ENCODE results near the gene FHL1. TPM values are rescaled to one million over a fixed set of nuclear protein-coding genes. Genes with fewer than 3 reads are reported as not detected.

FHL1 gene
- total RNA-seq, 1 experiment from 2014 or later: 51.8 TPM

GRCh38 chrX:136201601-136202000 lies 54.3 kb downstream of the FHL1 start:
- Histone ChIP-seq H3K9me3 (ENCODE audit: low read length) (no peaks in the 10 kb centered on the region), H3K4me2 (ENCODE audit: low read length) (no peak overlapping the region), H3F3A (ENCODE audit: low read length, unreplicated experiment) (no peaks in the 10 kb centered on the region), H3K27ac (ENCODE audit: low read length) (no peak overlapping the region), H3K79me2 (ENCODE audit: low read length) (no peaks in the 10 kb centered on the region), H2AFZ (ENCODE audit: low read length) (no peak overlapping the region), H3K4me1 (ENCODE audit: insufficient read depth, low read length) (peaks cover 35% of the 10 kb centered on the region), H3K27me3 (ENCODE audit: low read length) (no peaks in the 10 kb centered on the region), H4K20me1 (ENCODE audit: low read length) (no peaks in the 10 kb centered on the region), H3K4me3 (ENCODE audit: low read length) (no peak overlapping the region), H3K9me2 (replicated peaks; ENCODE audit: low read length) (no peaks in the 10 kb centered on the region), H3K36me3 (ENCODE audit: low read depth, low read length) (no peaks in the 10 kb centered on the region), H3K9ac (ENCODE audit: low read length) (no peak overlapping the region)
- no peak for ATAC-seq
- TF ChIP-seq EZH2phosphoT487 (IDR thresholded peaks at IDR 0.05; ENCODE audit: borderline replicate concordance, low read length): no peak
- no peak for TF ChIP-seq CTCF (conservative IDR thresholded peaks at IDR 0.05; ENCODE audit: low read depth, low read length)
- no peak for TF ChIP-seq EZH2 (IDR thresholded peaks at IDR 0.05; ENCODE audit: low read length, unreplicated experiment)
- intact Hi-C loops (cut with micrococcal nuclease): loop anchor here (2.0 kb wide), 1 partner anchor 35 kb away; no protein-coding TSS in a partner anchor
- ChIA-PET CTCF (no interaction called here), POLR2A (ENCODE audit: unreplicated experiment) (no interaction called here)
- BruUV-seq (replicated peaks): no TSS peak
- DNase-seq: no peak

GRCh38 chrX:136202889-136203288 lies 55.6 kb downstream of the FHL1 start:
- CTCF ChIA-PET: interaction anchor here (0.6 kb wide), 1 partner anchor 40 kb away, joined by 3 read pairs; no protein-coding TSS in a partner anchor

More at GRCh38 chrX:136202889-136203288, 55.6 kb downstream of the FHL1 start:
- Histone ChIP-seq H3F3A (ENCODE audit: low read length, unreplicated experiment) (no peaks in the 10 kb centered on the region), H3K9me3 (ENCODE audit: low read length) (no peaks in the 10 kb centered on the region), H3K79me2 (ENCODE audit: low read length) (no peaks in the 10 kb centered on the region), H3K27me3 (ENCODE audit: low read length) (no peaks in the 10 kb centered on the region), H2AFZ (ENCODE audit: low read length) (no peak overlapping the region), H3K36me3 (ENCODE audit: low read depth, low read length) (no peaks in the 10 kb centered on the region), H3K9me2 (replicated peaks; ENCODE audit: low read length) (no peaks in the 10 kb centered on the region), H3K9ac (ENCODE audit: low read length) (no peak overlapping the region), H4K20me1 (ENCODE audit: low read length) (no peaks in the 10 kb centered on the region), H3K4me3 (ENCODE audit: low read length) (no peak overlapping the region), H3K4me1 (ENCODE audit: insufficient read depth, low read length) (peaks cover 35% of the 10 kb centered on the region), H3K27ac (ENCODE audit: low read length) (0 out of 2 replicates have a peak overlapping the region, but pooled peaks have one; percentile 65), H3K4me2 (ENCODE audit: low read length) (peak overlapping the region; percentile 40)
- peak; percentile 64 for DNase-seq
- POLR2A ChIA-PET (ENCODE audit: unreplicated experiment): no interaction called here
- no peak for ATAC-seq
- BruUV-seq (replicated peaks): no TSS peak
- intact Hi-C loops (cut with micrococcal nuclease): no loop called here
- TF ChIP-seq EZH2 (IDR thresholded peaks at IDR 0.05; ENCODE audit: low read length, unreplicated experiment) (no peak), EZH2phosphoT487 (IDR thresholded peaks at IDR 0.05; ENCODE audit: borderline replicate concordance, low read length) (no peak), CTCF (conservative IDR thresholded peaks at IDR 0.05; ENCODE audit: low read depth, low read length) (no peak)

Data from PC-3 (cell line).